ENCODE measurements around the gene SLK.

SLK gene

GRCh38 chr10:103991393-103992128 lies 24.6 kb downstream of the SLK start:
- no peak for DNase-seq

GRCh38 chr10:103995134-103995533 lies 28.2 kb downstream of the SLK start:
- DNase-seq, result no peak

- no peak for DNase-seq
Measured at GRCh38 chr10:103998805-103999204, 31.9 kb downstream of the SLK start.

- DNase-seq, result no peak
Measured at GRCh38 chr10:104002911-104003310, 36.0 kb downstream of the SLK start.

GRCh38 chr10:104005172-104005863 lies 38.4 kb downstream of the SLK start:
- no peak for DNase-seq

GRCh38 chr10:104011904-104012303 lies 45.0 kb downstream of the SLK start:
- DNase-seq, result no peak

- no peak for DNase-seq
Measured at GRCh38 chr10:104013489-104013888, 46.5 kb downstream of the SLK start.

GRCh38 chr10:104014176-104014575 lies 47.2 kb downstream of the SLK start:
- no peak for DNase-seq

- DNase-seq, result no peak
Measured at GRCh38 chr10:104016661-104017060, 49.7 kb downstream of the SLK start.

GRCh38 chr10:104018471-104018870 lies 51.5 kb downstream of the SLK start:
- DNase-seq, result no peak

GRCh38 chr10:104020020-104020419 lies 53.1 kb downstream of the SLK start:
- no peak for DNase-seq

GRCh38 chr10:104021246-104021645 lies 54.3 kb downstream of the SLK start:
- DNase-seq, result no peak

GRCh38 chr10:104022026-104022425 lies 55.1 kb downstream of the SLK start:
- no peak for DNase-seq

- DNase-seq, result no peak
Measured at GRCh38 chr10:104025524-104025923, 58.6 kb downstream of the SLK start.

- no peak for DNase-seq
Measured at GRCh38 chr10:104026762-104027161, 59.8 kb downstream of the SLK start.

GRCh38 chr10:104028146-104028545 lies 61.2 kb downstream of the SLK start:
- DNase-seq, result no peak

- no peak for DNase-seq
Measured at GRCh38 chr10:104028823-104029520, 62.0 kb downstream of the SLK start.

- no peak for DNase-seq
Measured at GRCh38 chr10:104029521-104029860, 62.6 kb downstream of the SLK start.

GRCh38 chr10:104031631-104032030 lies 64.7 kb downstream of the SLK start:
- DNase-seq, result no peak

- DNase-seq, result no peak
Measured at GRCh38 chr10:104032144-104032775, 65.3 kb downstream of the SLK start.

- no peak for DNase-seq
Measured at GRCh38 chr10:104033401-104033930, 66.5 kb downstream of the SLK start.

GRCh38 chr10:104033966-104034365 lies 67.0 kb downstream of the SLK start:
- no peak for DNase-seq
